ENCODE results near the gene PALM3.

Gene PALM3, protein sequence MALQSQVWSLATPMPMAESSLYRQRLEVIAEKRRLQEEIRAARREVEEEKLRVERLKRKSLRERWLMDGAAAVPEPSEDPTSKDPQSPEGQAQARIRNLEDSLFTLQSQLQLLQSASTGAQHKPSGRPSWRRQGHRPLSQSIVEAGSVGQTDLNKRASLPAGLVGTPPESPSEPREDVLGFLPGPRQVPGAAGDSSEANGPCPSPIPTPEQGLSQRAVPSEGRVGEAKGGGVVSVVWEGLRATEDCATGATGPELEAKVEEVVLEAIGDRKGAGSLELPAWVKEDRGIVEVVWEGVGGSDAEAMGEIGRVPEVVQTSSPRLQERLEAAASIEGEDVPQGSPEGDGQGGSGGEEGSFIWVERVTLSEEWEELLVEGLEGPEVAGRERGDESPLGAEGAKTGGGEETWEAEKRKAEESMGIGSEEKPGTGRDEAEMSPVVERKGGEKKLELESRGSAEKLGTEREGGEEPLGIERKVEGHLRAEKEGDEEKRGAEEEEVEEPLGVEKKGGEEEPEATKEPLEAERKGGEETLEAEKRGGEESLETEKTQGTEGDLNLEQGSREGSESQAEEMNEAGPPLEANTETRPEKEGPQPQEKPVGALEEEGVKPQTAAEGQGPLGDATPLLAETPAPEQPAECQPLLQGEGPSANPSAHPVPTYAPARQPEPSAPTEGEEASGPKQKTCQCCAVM

DNA sequence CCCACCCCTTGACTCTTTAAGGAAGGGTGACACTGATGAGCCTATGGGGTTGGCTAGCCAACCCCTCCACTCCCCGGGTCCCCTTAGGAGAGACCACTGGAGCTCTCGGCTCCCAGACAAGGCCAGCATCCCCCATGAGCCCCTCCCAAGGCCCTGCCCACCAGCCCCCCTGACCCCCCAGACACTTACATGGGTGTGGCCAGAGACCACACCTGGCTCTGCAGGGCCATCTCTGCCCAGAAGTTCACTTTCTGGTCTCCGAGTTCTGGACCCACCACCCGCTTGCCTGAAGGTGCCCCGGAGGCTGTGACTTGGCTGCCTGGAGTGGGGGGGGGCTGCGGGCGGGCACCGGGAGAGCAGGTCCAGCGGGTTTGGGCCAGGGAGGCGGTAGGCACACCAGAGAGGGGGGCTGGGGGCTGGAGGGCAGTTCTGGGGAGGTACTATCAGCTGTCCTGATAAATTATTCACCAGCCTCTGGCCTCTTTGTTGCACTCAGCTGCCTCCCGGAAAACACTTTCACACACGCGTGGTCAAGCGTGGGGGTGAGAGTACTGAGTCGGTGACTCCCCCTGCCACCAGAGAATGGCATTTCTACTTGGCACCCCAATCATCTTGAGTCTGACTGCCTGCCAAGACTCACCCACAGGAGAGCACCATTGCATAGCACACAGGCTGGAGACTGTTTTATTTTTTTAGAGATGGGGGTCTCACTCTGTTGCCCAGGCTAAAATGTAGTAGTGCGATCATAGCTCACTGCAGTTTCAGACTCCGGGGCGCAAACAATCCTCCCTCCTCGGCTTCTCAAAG is at the start of gene PALM3:
TSS of gene PALM3 (minus strand) at position 326 of the 807 bp plus-strand sequence. CDS start at position 230, 96 bp downstream.
- DNase-seq = no peak

DNA sequence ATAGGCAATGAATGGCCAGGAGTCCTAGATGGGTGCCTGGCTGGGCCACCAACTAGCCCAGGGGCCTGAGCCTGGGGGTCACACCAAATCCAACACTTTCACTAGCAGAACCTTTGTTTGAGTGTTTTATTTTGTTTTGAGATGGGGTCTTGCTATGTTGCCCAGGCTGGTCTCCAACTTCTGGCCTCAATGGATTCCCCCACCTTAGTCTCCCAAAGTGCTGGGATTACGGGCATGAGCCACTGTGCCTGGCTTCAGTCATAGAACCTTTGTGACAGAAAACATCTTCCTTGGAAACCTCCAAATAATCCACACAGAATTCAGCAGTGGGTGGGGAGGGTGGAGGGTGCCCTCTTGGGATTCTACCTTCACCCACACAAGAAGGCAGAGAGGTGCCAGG is 49.6 kb upstream of the PALM3 start:
- no peak for DNase-seq

DNA sequence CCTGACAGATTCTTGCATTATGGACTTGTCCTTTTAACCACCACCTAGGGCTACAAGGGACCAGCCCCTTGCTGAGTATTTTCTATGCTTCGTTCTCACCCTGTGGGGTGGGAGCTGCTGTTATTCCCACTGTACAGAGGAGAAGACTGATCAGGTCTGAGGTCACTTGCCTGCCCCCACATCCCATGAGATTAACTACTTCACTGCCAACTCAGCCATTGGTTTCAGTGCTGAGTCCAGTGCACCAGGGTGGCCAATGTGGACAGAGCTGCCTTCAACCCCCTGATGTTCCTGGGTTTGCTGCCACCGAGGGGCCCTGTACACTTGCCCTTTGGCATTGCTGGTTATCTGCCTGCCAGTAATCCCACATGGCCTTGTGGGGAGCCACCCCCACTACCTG is 48.8 kb upstream of the PALM3 start:
- no peak for DNase-seq

DNA sequence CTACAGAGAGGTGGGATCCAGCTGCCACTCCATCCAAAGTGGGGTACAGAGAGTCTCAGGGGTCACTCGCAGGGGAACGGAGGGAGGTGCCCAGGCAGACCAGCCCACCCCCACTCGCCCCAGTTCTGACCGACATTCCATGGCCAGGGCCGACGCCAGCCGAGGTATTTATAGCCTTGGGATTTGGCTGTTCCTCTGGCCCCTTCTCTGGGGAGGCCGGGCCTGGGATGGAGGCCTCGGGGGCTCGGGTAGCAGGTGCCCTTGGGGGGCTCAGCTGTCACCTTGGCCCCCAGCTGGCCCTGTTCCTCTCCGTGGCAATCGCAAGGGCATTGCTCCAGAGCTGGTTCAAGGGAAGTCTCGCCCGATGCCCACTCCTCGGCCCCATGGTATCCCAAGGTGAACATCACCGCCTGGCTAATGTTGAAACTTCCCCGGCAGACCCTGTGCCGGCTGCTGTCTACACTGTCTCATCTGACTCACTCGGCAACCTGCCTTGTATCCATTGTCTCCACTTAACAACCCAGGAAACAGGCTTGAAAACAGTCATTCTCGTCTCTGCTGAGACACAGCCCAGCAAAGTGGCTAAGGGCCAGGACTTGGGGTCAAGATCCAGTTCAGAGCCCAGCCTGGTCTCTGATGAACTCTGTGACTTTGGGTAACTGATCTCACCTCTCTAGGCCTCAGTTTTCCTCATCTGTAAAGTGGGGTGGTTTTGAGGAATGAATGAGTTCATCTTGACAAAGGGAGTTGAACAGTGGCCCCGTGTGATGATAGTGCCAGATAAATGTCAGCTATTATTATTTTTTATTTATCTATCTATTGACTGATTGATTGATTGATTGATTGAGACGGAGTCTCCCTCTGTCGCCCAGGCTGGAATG is 45.9 kb upstream of the PALM3 start:
- no peak for DNase-seq

DNA sequence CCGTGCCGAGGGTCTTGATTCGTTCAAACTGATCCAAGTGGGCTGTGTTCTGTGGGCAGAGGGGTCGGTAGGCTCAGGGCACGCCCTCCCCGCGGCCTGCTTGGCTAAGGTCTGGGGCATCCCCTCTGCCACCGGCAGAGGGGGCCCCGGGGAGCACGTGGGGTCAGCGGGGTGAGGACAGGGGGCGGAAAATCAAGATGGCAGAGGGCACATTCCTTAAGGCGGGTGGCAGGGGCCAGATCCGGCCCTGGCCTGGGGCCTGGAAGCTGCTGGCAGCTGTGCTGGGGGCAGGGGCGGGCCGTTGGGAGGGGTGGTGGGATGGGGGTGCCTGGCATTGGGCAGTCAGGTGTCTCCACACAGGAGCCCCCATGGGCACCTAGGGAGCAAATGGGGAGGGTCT is 45.0 kb upstream of the PALM3 start:
- DNase-seq = no peak

DNA sequence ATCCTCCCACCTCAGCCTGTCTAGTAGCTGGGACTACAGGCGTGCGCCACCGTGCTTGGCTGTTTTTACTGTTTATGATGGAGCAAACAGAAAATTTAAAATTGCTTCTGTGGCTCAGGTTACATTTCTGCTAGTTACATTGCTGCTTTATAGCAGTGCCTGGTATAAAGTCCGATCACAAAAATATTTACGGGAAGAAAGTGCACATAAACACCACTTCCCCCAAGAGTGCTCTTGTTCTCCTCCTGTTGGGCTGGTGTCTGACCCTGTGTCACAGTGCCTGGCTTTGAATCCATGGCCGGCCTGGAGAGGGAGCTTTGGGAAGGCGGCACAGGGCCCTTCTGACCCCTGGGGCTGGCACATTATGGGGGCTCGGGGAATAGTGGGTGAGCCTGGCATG is 43.8 kb upstream of the PALM3 start:
- DNase-seq = no peak

DNA sequence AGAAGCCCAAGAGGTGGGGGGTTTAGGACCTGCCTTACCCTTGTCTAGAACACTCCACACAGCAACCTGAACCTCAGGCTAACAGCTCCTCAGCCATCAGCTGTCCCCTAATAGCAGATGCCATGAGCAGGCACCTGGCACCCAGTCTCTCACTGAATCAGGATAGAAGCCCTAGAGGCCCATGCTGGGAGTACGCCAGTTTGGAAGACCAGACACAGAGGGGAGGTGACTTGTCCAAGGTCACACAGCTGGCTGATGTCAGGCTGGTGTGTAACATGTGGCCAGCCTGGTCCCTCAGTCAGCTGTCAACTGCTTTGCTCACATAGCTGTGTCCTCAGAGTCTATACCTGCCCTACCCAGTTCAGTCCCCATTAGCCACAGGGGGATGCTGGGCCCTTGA is 41.4 kb upstream of the PALM3 start:
- no peak for DNase-seq

DNA sequence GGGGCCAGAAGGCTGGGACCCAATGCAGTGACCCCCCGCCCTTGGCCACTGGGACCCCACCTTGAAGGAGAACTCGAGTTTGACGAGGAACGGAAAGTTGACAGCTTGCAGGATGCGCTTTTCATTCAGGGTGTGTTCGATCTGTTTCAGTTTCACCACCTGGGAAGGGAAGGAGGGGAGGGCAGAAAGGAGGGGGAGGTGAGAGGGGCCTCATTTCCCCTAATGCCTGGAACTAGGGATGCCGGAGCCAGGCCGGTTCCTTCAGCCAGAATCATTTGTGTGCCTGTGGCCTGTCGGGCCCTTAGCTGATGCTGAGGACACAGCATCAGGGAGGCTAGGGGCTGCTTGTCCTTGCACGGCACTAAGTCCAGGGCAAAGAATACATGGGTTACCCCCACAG is 40.9 kb upstream of the PALM3 start:
- DNase-seq = no peak

DNA sequence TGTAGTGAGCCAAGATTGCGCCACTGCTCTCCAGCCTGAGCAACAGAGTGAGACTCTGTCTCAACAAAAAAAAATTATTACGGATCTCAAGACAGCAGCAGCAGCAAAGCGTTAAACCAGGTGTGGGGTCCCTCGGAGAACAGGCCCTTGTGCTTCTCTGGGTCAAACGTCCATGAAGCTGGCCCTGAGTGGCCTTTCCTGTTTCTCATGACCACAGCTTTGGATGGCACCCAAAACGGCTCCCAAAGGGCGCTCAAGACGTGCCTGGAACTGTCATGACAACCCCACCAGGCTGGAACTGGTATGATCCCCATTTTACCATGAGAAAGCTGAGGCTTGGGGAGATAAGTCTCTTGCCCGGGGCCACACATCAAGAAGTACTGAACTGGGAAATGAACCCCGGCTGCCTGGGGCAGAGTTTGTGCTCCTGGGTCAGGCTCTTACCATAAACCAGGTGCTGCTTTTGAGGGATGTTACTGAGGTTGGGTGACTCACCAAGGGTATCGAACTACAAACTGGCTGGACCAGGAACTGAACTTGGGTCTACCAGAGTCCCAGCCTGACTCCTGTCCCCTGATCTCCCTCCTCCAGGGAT is 40.3 kb upstream of the PALM3 start:
- no peak for DNase-seq

DNA sequence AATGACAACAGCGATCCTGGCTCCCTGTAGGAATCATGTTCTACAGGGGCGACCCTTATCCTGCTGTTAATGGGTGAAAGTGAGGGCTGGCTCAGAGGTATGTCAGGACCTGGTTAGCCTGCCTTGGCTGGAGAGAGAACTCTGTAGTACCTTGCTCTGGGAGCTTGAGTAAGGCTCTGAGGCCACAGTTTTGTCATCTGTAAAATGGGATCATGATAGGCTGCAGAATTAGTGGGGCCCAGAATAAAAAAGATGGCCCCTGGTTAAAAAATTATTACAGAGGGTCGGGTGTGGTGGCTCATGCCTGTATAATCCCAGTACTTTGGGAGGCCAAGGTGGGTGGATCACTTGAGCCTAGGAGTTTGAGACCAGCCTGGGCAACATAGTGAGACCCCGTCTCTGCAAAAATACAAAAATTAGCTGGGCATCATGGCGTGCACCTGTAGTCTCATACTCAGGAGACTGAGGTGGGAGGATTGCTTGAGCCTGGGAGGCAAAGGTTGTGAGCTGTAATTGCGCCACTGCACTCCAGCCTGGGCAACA is 39.2 kb upstream of the PALM3 start:
- no peak for DNase-seq

DNA sequence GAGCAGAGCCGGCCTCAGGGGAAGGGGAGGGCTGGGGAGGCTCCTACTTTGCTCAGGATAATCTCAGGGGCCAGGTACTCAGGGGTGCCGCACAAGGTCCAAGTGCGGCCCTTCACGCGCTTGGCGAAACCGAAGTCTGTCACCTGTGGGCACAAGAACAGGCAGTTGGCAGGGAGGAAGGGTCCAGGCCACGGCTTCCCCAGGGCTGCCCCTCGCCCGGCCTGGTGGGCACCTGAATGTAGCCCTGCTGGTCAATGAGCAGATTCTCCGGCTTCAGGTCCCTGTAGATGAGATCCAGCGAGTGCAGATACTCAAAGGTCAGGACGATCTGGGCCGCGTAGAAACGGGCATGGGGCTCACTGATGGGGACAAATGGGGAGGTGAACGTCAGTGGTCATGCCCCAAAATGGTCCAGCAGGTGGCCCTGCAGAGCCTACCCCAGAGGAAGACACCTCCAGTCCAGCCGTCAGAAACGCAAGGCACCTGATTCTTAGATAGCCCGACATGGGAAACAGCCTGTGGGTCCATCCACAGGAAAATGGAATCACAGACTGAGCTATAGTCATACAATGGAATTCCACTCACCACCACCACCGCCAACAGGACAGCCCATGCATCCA is 35.8 kb upstream of the PALM3 start:
- DNase-seq = no peak

DNA sequence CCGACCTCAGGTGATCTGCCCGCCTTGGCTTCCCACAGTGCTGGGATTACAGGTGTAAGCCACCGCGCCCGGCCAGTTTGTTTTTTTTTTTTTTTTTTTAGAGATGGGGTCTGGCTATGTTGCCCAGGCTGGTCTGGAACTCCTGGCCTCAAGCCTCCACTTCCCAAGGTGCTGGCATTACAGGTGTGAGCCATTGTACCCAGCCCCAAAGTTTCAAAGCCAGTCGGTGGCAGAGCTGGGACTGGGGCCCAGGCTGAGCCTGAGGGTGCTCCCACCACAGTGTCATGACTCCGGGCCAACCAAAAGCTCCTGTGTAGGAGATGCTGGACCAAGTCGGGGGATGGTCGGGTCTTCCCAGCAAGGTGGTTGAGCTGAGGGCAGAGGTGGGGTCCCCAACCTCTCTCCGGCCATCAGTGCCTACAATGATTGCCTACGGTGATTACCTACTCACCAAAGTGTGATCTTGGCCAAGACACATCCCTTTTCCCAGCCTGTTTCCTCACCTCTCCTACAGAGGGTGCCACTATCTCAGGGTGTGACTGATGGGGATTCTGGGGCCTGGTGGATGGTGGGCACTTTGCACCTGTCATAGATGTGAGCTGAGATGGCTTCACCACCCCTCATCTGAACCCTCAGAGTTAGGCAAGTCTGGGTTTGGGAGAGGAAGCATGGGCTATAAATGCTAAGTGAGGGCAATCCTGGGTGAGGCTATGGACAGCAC is 34.6 kb upstream of the PALM3 start:
- no peak for DNase-seq

DNA sequence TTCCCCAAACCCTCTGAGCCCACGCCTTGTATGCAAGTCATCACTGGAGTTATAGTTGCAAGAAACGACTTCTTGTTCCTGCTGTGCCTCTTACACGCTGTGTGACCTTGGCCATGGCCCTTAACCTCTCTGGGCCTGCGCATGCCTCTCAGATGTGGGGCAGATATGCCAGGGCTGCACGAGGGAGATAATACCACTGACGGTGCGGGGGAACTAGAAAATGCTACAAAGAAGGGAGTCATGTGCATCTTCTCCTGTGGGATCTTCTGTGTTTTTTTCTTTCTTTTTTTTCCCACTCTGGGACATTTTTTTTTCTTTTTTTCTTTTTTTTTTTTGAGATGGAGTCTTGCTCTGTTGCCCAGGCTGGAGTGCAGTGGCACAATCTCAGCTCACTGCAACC is 33.0 kb upstream of the PALM3 start:
- no peak for DNase-seq

DNA sequence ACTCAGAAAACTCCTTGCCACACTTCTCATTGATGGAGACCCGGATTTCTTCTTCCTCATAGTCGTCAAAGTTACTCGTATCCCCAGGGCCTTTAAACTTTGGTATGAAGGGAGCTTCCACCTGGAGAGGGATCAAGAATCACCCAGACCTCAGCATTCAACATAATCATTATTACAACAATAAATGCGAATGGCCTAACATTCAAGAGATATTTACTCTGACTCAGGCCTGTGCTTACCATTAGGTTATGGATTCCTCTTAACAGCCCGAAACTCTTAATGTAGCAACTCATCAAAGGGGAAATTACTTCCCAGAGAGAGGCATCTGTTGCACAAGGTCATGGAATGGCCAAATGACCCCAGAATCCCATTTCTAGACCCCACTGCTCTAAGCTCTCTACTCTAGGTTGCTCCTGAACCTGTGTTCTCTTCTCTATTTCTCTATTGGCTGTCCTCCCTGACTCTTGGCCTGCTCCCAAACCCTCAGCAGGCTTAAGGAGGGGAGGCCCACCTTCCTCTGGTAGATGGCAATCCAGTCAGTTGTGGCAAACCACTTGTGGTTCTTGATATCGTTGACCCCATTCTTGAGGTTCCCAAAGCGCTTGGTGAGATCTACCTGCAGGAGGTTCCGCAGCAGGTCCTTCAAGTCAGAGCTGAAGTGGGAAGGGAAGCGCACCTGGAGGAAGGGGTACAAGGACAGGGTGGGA is 31.4 kb upstream of the PALM3 start:
- DNase-seq = no peak

DNA sequence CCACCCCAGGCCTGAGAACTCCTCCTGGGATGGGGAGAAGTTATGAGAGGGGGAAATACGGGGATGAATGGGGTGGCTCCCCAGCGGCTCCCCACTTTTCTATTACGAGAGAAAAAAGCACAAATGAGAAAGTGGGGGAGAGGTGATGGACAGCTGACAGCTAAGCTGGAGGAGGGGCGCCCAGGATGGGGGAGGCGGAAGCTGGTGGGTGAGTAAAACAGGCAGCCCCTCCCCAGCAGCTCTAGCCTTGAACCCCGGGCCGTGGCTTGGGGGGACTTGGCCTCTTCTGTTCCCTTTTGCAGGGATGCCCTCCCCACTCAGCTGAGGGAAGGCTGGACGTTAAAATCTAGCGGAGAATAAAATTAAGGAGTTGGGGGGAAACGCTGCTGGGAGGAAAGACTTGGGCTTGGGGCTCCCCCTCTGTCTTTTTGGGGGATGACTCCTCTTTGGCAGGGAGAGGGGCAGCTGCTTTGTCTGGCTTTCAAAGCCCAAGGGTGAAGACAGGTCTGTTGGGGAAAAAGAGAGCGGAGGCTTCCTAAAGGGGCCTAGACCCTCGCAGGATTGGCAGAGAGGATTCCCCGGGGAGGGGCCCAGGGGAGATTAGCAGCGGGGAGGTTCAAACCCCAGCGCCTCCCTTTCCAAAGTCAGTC is 30.1 kb upstream of the PALM3 start:
- DNase-seq = peak; percentile 50

DNA sequence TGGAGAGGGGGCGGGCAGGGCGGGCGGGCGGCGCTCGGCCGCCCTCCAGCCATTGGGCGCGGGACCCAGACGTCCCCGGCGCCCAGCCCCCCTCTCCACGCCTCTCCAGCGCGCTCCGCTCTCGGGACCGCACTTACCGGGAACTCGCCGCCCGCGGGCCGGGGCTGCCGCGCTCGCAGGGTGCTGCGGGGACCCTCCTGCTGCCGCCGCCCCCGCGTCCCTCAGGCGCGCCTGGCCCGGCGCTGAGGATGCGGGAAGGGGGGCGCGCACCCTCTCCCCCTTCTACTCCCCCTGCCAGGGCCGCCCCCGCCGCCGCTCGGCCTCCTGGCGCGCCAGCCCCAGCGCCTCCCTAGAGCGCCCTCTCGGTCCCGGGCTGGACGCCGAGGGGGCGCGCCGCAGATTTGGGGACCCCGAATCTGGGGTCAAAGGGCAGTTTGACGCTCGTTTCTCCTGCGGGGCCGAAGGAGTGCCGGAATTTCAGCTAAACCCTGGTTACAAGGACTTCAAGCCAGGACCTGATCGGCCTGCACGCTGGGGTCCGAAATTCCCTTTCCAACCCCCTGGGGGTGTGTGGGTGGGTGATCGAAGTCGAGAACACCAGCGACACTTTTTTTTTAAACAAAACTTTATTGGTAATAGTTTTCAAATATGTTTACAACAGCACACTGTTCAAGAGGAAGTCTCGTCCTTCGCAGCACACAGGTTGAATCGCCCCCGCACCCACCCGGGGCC is 29.4 kb upstream of the PALM3 start:
- peak; percentile 53 for DNase-seq

DNA sequence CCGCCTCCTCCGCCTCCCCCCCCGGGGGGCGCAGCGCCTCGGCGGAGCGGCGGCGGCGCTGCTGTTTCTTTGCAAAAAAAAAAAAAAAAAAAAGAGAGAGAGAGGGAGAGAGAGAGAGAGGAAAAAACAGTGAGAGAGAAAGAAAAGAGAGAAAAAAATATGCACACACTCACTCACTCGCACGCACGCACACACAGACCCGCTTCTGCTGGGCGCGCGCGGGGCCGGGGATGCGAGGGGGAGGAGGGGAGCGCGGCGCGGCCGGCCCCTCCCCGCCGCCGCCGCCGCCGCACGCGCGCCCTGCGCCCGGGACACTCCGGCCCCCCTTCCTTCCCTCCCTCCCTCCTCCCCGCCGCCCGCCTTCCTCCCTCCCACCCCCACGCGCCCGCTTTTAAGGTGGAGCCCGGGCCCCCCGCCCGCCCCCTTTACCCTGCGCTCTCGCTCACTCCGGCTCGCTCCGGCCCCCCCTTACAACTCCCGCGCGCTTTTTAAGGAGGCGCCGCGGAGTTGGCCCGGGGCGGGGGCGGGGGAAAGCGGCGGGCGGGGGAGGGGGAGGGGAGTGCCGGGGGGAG is 28.7 kb upstream of the PALM3 start, which contains the start of gene SAMD1:
TSS of gene SAMD1 (minus strand) at position 243 of the 572 bp plus-strand sequence.
- DNase-seq = peak; percentile 90
